ENCODE measurements around the gene ACADM.

ACADM gene

GRCh38 chr1:75785320-75785982 lies 60.9 kb downstream of the ACADM start:
- in situ Hi-C loops (cut with HindIII; ENCODE audit: low sequenced_read_pairs): no loop called here
- no peak for TF ChIP-seq CTCF (IDR thresholded peaks at IDR 0.05; ENCODE audit: low read depth, low read length)
- H3K4me3 ChIP-seq (ENCODE audit: low read depth, low read length): peak overlapping the region; percentile 89
- no peak for DNase-seq (ENCODE audit: low read depth, low spot score)

- in situ Hi-C loops (cut with HindIII; ENCODE audit: low sequenced_read_pairs): no loop called here
- TF ChIP-seq CTCF (IDR thresholded peaks at IDR 0.05; ENCODE audit: low read depth, low read length): no peak
- DNase-seq (ENCODE audit: low read depth, low spot score): peak; percentile 98
- H3K4me3 ChIP-seq (ENCODE audit: low read depth, low read length): peak within 1 kb of the TSS; percentile 89
These were observed 61.7 kb downstream of the ACADM start, which contains the start of gene RABGGTB for GRCh38 chr1:75785983-75786853. RABGGTB (plus strand) TSS chr1:75786256; CDS start chr1:75786272, 16 bp downstream.

GRCh38 chr1:75786901-75787493 lies 62.5 kb downstream of the ACADM start:
- in situ Hi-C loops (cut with HindIII; ENCODE audit: low sequenced_read_pairs): no loop called here
- H3K4me3 ChIP-seq (ENCODE audit: low read depth, low read length): peak overlapping the region; percentile 89
- TF ChIP-seq CTCF (IDR thresholded peaks at IDR 0.05; ENCODE audit: low read depth, low read length): no peak
- DNase-seq (ENCODE audit: low read depth, low spot score): no peak

GRCh38 chr1:75787524-75787923 lies 63.0 kb downstream of the ACADM start:
- in situ Hi-C loops (cut with HindIII; ENCODE audit: low sequenced_read_pairs): no loop called here
- no peak for TF ChIP-seq CTCF (IDR thresholded peaks at IDR 0.05; ENCODE audit: low read depth, low read length)
- DNase-seq (ENCODE audit: low read depth, low spot score): no peak

GRCh38 chr1:75789988-75790387 lies 65.5 kb downstream of the ACADM start:
- no peak overlapping the region for H3K4me3 ChIP-seq (ENCODE audit: low read depth, low read length)

More at GRCh38 chr1:75787524-75787923, 63.0 kb downstream of the ACADM start:
- peak overlapping the region; percentile 89 for H3K4me3 ChIP-seq (ENCODE audit: low read depth, low read length)

More at GRCh38 chr1:75789988-75790387, 65.5 kb downstream of the ACADM start:
- in situ Hi-C loops (cut with HindIII; ENCODE audit: low sequenced_read_pairs): no loop called here
- DNase-seq (ENCODE audit: low read depth, low spot score): no peak
- no peak for TF ChIP-seq CTCF (IDR thresholded peaks at IDR 0.05; ENCODE audit: low read depth, low read length)
